ENCODE measurements around the gene RAPGEF1.
A peak's percentile ranks its signal among the peaks of the same experiment; 100 is the strongest.
"Not testable (repeated sequence)": the region's sequence is repeated elsewhere in the genome, so short reads cannot be mapped to it uniquely, and the experiment has no call there.

Gene RAPGEF1

DNA sequence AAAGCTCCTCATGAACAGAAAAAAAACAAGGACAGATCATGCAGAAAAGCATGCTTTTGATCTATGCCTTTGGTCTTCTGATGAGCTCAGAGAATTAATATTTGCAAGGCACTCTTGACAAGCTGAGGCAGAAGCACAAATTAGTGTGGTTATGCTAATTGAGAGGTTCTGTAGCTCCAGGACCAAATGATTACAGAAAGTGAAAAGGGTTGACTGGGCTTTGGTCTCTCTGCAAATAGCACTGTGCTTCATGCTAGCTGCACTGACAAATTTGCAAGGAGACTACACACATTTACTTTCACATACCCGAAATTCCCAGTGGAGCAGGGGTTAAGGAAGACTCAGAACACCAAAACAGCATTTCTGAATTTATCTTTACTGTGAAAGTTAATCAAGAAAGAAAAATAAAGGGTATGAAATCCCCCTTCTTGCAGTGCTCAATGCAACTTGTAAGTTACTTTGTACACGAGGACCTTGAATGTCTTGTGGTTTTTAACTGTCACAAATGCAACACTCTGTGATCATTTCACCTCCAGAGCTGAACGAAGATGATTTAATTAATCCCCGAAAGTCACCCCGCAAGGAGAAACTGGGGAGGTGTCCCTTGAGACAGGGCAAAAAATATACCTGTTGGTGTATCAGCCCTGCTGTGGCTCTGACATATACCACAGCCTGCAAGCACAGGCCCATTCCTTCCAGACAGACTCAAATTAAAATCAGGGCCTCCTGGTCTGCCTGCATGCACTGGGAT, 11.9 kb downstream of the RAPGEF1 start:
- DNase-seq (ENCODE audit: low spot score) = no peak

DNA sequence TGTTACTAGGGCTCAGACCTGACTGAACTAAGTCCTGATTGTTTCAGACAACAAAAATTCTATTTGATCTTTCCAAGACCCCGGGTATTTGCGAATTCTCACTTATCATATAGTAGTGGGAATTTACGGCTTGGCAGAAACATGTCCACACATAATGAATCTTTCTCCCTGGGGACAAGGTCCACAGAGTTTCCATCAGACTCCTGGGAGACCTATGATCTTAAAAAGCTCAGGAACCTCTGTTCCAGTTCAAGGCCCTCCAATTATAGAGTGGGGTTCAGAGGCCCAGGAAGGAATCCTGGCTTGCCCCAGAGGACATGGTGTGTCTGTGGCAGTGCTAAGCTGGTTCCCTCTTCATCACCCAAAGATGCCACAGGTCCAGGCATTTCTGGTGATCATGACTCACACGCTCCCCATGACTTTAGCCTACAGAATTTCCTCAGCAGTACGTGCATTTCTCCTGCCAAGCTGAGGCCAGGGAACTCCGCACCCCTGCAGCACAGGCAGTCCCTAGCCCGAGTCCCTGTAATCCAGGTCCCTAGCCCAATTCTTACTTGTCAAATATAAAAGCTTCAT, 12.6 kb downstream of the RAPGEF1 start:
- no peak for DNase-seq (ENCODE audit: low spot score)

DNA sequence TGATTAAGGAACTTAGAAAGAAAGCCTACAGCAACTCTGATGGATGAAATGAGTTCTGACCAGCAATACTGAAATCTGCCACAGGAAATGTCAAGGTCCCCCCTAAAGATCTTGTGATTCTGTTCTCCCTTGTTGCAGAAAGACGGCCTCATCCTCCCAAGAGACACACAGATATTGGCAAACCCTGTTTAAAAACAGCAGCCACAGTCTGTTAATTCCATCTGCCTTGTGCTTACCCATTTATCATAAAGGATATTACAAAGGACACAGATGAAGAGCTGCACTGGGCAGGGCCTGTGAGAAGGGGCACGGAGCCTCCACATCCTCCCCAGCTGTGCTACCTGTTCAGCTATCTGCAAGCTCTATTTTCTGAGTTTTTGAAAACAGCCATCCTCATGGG, 15.2 kb downstream of the RAPGEF1 start:
- DNase-seq (ENCODE audit: low spot score) = no peak

DNA sequence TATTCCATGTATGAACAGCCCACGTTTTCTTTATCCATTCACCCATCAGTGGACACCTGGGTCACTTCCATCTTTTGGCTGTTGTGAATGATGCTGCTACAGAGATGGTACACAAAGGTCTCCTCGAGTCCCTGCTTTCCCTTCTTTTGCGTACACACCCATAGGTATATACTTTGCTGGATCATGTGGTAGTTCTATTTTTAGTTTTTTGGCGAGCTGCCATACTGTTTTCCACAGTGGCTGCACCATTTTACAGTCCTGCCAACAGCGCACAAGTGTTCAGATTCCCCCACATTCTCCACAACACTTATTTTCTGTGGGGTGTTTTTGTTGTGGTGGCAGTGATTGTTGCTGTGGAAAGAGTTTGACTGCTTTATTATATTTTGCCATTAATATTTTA, 16.2 kb downstream of the RAPGEF1 start:
- DNase-seq (ENCODE audit: low spot score) = no peak

DNA sequence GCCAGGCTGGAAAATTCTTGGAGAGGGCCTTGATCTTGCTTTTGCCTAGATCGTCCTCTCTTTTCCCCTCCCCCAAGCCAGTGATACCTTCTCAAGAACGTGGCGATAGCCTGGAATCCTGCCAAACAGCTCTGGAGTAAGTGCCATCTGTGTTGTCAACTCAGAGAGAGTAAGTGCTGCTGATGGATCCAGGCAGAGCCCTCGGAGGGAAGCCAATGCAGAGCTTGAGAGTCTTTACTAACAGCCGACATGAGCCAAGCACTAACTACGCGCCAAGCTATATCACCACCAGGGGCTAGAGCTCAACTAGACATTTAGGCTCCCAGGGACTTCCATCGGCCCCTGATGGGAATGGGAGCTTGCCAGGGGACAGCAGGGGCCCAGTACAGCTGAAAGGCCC, 17.6 kb downstream of the RAPGEF1 start:
- no peak for DNase-seq (ENCODE audit: low spot score)

DNA sequence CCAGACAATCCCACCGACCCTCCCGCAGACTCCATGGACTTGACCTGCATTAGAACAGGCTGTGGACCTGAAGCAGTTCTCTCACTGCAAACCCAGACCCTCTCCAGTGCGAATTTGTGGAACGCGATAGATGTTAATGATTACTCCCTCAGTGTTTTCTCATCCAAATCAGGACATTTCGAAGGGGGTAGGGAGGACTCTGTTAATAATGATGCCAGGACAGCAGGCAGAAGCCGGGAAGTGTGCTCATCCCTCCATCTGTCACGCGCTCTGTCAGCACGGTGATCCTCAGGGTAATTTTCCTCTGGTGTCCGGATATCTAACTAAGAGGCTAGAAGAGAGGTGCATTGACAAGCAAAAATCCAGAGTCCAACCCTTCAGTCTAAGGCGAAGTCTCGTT, 18.8 kb downstream of the RAPGEF1 start:
- DNase-seq (ENCODE audit: low spot score) = no peak

DNA sequence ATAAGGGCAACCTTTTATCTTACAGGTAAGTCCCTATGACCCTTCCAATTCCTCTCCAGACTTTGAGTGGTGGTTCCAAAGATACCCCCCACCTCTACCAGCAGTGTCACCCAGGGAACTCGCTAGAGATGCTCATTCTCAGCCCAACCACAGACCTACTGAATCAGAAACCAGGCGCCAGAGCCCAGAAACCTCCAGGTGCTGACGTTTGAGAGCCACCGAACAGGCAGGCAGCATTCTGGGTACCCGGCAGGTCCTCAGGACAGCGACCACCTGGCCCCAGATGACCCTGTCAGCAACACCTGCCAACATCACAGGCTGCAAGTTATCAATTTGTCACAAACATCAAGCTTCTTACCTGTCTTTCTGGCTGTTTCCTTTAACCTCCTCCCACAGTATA, 19.5 kb downstream of the RAPGEF1 start:
- DNase-seq (ENCODE audit: low spot score) = no peak

DNA sequence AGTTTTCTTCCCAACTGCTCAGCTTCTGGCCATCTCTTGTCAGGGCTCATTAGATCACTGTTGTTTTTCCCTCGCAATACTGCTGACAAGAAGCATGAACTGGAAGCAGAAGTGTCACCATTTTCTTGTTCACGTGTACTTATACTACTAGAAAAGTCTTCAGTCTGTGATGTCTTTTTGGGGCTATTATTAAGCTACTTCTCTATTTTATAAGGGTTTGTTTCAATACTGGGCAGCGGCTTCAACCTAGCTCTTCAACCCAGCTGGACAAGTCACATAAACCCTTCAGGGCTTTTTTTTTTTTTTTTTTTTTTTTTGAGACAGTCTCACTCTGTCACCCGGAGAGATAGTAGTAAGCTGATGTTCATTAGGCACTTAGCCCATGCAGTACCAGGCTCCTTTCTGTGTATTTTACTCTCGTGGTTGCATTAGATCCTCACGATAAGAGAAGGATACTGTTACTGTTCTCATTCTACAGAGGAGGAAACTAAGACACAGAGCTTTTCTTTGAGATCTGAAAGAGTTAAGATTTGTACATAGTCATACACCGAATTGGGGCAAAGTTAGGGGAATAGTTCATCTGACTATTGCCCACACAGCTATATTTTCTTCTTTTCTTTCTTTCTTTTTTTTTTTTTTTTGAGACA, 20.5 kb downstream of the RAPGEF1 start:
- no peak for DNase-seq (ENCODE audit: low spot score)

DNA sequence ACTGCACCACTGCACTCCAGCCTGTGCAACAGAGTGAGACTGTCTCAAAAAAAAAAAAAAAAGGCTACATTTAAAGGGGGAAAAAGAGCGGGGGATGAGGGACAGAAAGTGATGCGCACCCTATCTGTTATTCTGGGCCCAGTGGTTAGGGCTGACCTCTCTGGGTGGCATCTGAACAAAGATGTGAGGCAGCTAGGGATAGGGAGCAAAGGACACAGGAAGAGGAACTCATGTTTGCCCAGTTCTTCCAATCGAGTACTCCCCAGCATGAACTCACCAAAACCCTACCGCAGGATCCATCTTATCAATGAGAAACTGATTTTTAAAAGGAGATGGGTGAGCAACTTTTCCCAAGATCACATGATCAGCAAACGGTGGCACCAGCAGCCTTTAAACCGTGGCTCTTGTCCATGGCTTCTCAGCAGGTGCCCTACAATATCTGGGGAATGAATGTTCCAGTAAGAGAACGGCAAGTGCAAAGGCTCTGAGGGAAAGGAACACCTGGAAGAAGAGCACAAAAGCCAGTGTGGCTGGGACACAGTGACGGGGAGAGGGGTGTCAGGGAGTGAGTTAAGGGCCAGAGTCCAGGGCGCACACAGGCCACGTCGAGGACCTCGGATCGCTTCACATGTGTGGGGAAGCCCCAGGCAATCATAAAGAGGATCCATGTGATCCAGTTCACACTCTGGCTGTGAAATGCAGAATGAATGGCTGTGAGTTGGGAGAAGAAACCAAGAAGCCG, 22.0 kb downstream of the RAPGEF1 start:
- no peak for DNase-seq (ENCODE audit: low spot score)

DNA sequence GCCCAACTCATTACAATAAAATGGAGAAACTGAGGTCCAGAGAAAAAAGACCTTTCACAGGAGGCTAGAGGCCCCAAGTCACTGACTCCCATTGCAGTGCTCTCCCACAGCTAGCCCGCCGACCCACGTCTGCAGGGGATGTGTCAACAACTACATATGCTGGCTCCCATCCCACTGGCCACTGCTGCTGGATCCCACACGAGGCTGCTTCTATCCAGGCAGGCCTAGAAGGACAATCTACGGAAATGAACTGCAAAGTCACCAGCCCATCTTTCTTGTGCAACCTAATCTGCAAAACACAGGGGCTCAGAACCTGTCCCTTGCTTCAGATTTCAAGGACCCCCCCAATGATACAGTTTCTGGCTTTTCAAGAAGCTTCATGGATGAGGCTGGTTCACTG, 24.0 kb downstream of the RAPGEF1 start:
- no peak for DNase-seq (ENCODE audit: low spot score)

DNA sequence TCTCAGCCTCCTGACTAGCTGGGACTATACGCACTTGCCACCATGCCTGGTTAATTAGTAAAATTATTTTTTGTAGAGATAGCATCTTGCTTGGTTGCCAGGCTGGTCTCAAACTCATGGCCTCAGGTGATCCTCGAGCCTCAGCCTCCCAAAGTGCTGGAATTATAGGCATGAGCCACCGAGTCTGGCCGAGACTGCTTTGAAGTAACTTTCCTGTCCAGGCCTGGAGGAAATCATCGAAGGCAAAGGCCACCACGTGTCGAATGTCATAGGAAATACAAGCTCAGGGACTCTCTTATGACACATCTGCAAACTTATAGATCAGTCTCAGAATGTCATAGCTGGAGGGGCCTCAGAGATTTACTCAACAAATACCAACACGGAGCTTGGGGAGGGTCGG, 25.1 kb downstream of the RAPGEF1 start:
- DNase-seq (ENCODE audit: low spot score) = no peak

DNA sequence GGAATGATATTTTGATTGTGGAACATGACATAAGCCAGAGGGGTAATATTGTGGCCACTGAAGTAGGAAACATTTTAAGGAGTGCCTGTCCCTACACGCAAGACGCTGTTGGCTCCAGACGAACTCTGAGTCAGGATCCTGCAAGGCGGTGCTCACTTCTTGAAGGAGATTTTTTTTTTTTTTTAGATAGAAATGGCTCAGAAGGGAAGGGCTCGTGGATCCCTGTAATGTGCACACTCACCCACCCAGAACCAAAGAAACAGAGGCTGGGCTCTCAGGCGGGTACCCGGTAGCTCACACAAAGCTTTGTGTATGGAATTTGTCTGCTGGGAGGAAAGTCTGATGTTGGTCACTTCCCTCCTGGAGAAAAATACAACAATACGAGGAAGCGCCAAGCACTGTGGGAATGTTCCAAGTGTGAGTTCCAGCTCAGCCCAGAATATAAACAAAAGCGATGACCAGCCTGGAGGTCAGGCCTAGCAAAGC, 25.7 kb downstream of the RAPGEF1 start:
- no peak for DNase-seq (ENCODE audit: low spot score)

DNA sequence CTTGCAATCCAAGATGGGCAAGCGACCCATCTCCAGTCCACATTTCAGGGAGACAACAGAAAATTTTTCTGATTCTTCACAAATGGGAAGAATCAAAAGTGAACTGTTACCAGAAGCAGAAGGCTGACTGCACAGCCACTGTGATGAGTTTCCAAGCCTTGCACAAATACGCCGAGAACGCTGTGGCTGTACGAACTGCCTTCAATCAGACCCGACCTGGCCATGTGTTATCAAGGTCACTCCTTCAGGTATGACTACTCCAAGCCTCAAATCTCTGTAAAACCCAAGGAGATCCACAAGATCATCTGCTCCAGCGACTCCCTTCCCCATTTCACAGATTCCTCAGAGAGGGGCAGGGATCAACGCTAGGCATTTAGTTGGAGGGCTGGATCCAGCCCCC, 26.9 kb downstream of the RAPGEF1 start:
- no peak for DNase-seq (ENCODE audit: low spot score)

DNA sequence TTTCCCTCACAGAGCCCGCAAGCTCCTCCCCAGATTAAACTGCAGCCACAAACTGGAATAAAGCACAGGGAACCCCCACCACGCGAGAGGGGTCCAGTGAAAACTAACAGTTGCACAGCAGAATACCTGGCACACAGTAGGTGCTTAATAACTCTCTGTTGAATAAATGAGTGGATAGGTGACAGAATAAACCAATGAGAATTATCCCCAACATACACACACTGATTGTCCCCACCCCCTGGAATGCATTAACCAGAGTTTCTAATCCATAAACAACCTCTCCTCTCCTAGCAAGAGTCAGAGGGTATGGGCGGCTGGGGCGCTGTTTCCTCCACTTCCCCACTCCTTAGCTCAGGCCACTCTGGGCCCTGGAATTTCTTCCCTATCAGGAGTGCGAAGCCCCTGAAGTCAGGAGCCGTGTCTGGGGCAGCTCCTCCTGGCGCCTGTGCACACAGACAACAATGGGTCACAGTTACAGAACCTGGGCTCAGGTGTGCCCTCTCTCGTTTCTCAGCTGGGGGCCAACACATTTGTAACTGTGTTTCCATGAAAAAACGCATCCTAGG, 27.6 kb downstream of the RAPGEF1 start:
- DNase-seq (ENCODE audit: low spot score) = no peak

DNA sequence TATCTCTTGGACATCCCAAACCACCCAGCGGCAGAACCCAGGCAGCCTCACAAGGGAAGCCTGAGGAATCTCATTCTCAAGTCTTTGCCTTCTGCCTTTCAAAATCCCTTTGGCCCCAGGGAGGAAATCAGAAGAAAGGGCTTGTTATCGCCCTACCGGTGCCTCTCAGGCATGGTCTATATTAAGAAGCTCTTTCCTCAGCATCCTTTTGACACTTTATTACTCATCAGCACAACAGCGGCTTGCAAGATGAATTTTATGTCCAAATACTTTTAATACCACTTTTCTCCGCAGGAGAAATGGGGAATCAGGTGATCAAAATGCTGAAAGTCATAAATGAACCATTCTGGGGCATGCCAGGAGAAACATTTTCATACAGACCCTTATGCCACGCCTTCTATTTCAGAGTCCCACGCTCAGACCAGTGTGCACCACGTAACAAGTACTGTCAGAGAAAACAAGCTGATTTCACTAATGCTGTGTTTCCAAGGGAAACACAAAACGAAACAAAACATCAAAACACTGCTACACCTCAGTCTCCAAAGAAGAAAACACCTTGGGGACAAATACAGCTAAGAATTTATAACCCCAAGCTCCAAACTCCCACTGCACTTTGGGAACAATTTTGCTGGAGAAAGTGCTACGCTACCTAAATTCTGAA, 30.0 kb downstream of the RAPGEF1 start:
- no peak for DNase-seq (ENCODE audit: low spot score)

DNA sequence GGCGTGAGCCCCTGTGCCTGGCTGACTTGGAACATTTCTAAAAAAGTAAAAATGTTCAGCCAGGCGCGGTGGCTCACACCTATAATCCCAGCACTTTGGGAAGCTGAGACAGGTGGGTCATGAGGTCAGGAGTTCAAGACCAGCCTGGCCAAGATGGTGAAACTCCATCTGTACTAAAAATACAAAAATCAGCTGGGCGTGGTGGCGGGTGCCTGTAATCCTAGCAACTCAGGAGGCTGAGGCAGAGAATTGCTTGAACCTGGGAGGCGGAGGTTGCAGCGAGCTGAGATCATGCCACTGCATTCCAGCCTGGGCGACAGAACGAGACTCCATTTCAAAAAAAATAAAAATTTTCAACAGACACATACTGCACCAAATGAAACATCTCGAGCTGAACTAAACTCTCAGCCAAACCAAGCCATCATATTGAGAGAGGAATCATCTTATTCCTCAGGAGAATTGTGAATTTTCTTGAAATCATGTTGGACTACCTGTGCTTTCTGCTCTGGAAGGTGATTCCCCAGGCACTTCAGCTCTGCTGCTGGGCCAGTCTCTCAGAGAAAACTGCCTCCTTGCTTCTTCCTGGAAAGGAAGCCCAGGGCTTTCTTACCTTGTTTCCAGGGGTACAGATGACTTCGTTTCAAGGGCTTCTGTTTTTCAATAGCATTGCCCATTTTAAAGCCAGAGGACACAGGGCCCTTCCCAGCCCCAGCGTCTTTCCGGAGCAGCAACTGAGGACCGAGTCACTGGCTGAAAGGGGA, 30.7 kb downstream of the RAPGEF1 start:
- not testable (repeated sequence) for DNase-seq (ENCODE audit: low spot score)

DNA sequence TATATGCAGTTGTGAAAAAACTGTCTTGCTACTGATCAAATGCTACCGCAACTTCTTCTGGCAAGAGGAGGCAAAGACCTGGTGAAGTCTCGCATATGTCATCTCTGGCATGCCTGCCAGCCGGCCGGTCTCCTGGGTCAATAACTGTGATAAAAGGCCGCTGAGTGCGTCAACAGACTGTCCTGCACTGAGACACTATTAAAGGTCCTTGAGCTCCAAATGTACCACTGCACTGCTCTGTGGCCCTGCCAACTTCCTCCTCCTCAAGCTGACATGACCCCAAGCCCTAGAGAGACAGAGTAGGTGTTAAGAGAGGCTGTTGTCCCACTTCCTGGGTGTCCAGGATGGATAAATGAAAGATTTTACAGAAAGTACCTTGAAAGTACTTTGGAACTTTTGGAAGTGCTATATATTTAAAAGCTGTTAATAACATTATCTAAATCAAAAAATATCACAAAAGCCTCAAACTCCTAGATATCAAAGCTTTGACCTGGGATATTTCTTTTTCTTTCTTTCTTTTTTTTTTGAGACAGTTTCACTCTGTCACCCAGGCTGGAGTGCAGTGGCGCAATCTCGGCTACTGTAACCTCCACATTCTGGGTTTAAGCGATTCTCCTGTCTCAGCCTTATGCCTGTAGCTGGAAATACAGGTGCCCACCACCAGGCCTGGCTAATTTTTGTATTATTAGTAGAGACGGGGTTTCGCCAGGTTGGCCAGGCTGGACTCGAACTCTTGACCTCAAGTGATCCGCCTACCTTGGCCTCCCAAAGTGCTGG, 31.5 kb downstream of the RAPGEF1 start:
- DNase-seq (ENCODE audit: low spot score) = no peak

DNA sequence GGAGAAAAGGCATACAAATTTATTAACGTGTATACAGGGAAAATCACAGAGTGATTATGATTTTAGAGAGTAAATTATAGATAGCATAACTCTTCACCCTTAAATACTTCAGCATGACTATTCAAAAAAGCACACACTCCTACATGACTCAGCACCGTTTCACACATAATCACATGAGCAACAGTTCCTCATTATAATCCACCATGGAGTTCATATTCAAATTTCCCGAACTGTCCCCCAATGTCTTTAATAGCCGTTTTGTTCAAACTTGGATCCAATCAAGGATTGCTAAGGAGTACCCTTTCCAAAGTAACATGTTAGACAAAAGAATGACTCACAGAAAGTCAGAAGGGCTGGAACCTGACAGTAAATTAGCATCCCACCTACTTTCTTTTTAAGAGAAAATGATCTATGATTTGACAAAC, 32.1 kb downstream of the RAPGEF1 start:
- DNase-seq (ENCODE audit: low spot score) = no peak

DNA sequence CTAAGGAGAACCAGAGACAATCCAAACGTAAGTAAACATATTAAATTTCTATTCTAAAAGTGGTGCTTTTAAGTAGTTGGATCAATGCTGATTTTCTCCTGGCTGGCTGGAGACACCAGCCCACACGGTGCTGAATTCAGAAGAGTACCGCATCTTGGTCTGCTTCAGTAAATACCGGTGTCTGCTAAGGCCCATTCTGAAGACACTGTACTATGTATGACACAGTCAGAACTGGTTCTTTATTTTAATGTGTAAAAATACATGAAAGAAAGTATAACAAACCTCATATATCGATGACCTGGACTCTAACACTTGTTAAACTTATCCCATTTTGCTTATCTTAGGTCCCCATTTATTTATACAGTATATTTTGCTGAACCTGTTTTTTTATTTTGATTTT, 32.8 kb downstream of the RAPGEF1 start:
- DNase-seq (ENCODE audit: low spot score) = no peak

DNA sequence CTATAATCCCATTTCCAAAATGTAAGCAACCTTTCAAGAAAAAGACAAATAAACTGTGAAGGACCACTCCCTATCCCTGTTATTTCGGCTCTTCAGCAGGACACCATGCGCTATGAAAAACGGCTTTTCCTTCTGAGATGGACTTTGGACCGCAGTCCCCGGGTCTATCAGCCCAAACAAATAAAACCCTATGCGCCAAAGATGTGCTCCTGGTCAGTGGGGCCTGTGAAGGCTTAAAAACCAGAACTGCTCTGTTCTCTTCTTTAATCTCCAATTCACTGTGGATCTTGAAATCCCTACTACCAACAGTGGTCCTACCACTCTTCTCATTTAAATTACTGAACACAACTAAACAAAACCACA, 33.3 kb downstream of the RAPGEF1 start:
- DNase-seq (ENCODE audit: low spot score) = peak; percentile 56
